Embryonic facial prominence (tissue), 1 donor: Measurements from ENCODE around the gene ATP10B.
"Not testable (repeated sequence)": the region's sequence is repeated elsewhere in the genome, so short reads cannot be mapped to it uniquely, and the experiment has no call there.

Experiments used
- DNase-seq: peaks from one replicate; pipeline ENCODE4 v3.0.0-alpha.2; 2016; ENCODE audit errors: extremely low spot score

The ATP10B gene

GRCh38 chr5:160760008-160760407 is 92.0 kb downstream of the ATP10B start:
- DNase-seq: no peak

- DNase-seq: no peak
These were observed 94.8 kb downstream of the ATP10B start for GRCh38 chr5:160757194-160757593.

GRCh38 chr5:160750938-160751657 is 100.9 kb downstream of the ATP10B start:
- no peak for DNase-seq

- no peak for DNase-seq
These were observed 102.3 kb downstream of the ATP10B start for GRCh38 chr5:160749682-160750081.

- DNase-seq: no peak
These were observed 103.0 kb downstream of the ATP10B start for GRCh38 chr5:160749026-160749425.

GRCh38 chr5:160747987-160748386 is 104.0 kb downstream of the ATP10B start:
- no peak for DNase-seq

GRCh38 chr5:160747559-160747958 is 104.5 kb downstream of the ATP10B start:
- DNase-seq: no peak

- DNase-seq: no peak
These were observed 107.5 kb downstream of the ATP10B start for GRCh38 chr5:160744268-160745101.

- DNase-seq: no peak
These were observed 109.0 kb downstream of the ATP10B start for GRCh38 chr5:160743027-160743426.

- no peak for DNase-seq
These were observed 109.6 kb downstream of the ATP10B start for GRCh38 chr5:160742446-160742845.

GRCh38 chr5:160727296-160727997 is 124.6 kb downstream of the ATP10B start:
- DNase-seq: no peak

- no peak for DNase-seq
These were observed 125.3 kb downstream of the ATP10B start for GRCh38 chr5:160726721-160727120.

- no peak for DNase-seq
These were observed 131.2 kb downstream of the ATP10B start for GRCh38 chr5:160720822-160721221.

- DNase-seq: not testable (repeated sequence)
These were observed 136.5 kb downstream of the ATP10B start for GRCh38 chr5:160715508-160715907.

- no peak for DNase-seq
These were observed 148.3 kb downstream of the ATP10B start for GRCh38 chr5:160703547-160704189.

GRCh38 chr5:160702934-160703333 is 149.1 kb downstream of the ATP10B start:
- no peak for DNase-seq

- DNase-seq: no peak
These were observed 149.7 kb downstream of the ATP10B start for GRCh38 chr5:160702311-160702803.

GRCh38 chr5:160701403-160701802 is 150.6 kb downstream of the ATP10B start:
- no peak for DNase-seq

GRCh38 chr5:160699301-160699700 is 152.7 kb downstream of the ATP10B start:
- no peak for DNase-seq

- no peak for DNase-seq
These were observed 154.7 kb downstream of the ATP10B start for GRCh38 chr5:160697281-160697680.

- DNase-seq: no peak
These were observed 157.1 kb downstream of the ATP10B start for GRCh38 chr5:160694896-160695295.
